MCF 10A (cell line): ENCODE measurements around the gene JSRP1. TPM values are rescaled to one million over a fixed set of nuclear protein-coding genes. Genes with fewer than 3 reads are reported as not detected.

Experiments
- BruUV-seq: library from RNA; stranded (reverse); fragments of 400-500 nt; replicated peaks from 2 replicates; lab custom pipeline; 2021; lab: Mats Ljungman, UMichigan
- CTCF ChIA-PET: fragments of 300-600 bp; sonication (Branson Sonifier 250); formaldehyde crosslinking; extraction: SDS; loops from one replicate; lab custom pipeline; 2021; ENCODE audit warnings: antibody characterized with exemption, inconsistent platforms; lab: Yijun Ruan, JAX
- POLR2A ChIA-PET: fragments of 300-600, 350-650 bp; sonication (Branson Sonifier 250); formaldehyde crosslinking; extraction: SDS; loops from one replicate; lab custom pipeline; 2020; ENCODE audit warnings: antibody characterized with exemption, inconsistent platforms; lab: Yijun Ruan, JAX
- DNase-seq: peaks from one replicate; pipeline ENCODE4 v3.0.0-alpha.2; 2018; ENCODE audit not compliant: unreplicated experiment
- H3K27ac Mint-ChIP-seq: one replicate; pipeline ENCODE4 v1.8.0; 2022; ENCODE audit warnings: mild to moderate bottlenecking, low read depth, mixed read lengths; ENCODE audit not compliant: unreplicated experiment
- H3K27me3 Mint-ChIP-seq: one replicate; pipeline ENCODE4 v1.8.0; 2022; ENCODE audit warnings: mixed read lengths; ENCODE audit not compliant: insufficient read depth, unreplicated experiment
- H3K36me3 Mint-ChIP-seq: one replicate; pipeline ENCODE4 v1.8.0; 2022; ENCODE audit warnings: mild to moderate bottlenecking, moderate library complexity, mixed read lengths; ENCODE audit not compliant: insufficient read depth, unreplicated experiment
- H3K4me1 Mint-ChIP-seq: one replicate; pipeline ENCODE4 v1.8.0; 2022; ENCODE audit warnings: mixed read lengths; ENCODE audit not compliant: insufficient read depth, unreplicated experiment
- H3K4me3 Mint-ChIP-seq: one replicate; pipeline ENCODE4 v1.8.0; 2022; ENCODE audit warnings: mild to moderate bottlenecking, moderate library complexity, mixed read lengths; ENCODE audit not compliant: unreplicated experiment
- H3K9me3 Mint-ChIP-seq: one replicate; pipeline ENCODE4 v1.8.0; 2022; ENCODE audit warnings: mixed read lengths; ENCODE audit not compliant: unreplicated experiment
- CTCF ChIP-seq: fragments of 200-600 bp; IDR thresholded peaks from one replicate; pipeline ENCODE4 v1.8.0; 2022; ENCODE audit warnings: antibody characterized with exemption, mild to moderate bottlenecking; ENCODE audit not compliant: unreplicated experiment
- intact Hi-C: fragments of 100-400 bp; cut with micrococcal nuclease; formaldehyde crosslinking; loops from 2 replicates; pipeline ENCODE4 v1.14.1; 2022
- total RNA-seq: library from RNA; stranded (reverse); gene quantifications from 2 replicates; pipeline ENCODE4 v1.2.3, GENCODE V29; 2022

JSRP1 gene
- total RNA-seq, 1 experiment from 2014 or later = 0.37 TPM

DNA sequence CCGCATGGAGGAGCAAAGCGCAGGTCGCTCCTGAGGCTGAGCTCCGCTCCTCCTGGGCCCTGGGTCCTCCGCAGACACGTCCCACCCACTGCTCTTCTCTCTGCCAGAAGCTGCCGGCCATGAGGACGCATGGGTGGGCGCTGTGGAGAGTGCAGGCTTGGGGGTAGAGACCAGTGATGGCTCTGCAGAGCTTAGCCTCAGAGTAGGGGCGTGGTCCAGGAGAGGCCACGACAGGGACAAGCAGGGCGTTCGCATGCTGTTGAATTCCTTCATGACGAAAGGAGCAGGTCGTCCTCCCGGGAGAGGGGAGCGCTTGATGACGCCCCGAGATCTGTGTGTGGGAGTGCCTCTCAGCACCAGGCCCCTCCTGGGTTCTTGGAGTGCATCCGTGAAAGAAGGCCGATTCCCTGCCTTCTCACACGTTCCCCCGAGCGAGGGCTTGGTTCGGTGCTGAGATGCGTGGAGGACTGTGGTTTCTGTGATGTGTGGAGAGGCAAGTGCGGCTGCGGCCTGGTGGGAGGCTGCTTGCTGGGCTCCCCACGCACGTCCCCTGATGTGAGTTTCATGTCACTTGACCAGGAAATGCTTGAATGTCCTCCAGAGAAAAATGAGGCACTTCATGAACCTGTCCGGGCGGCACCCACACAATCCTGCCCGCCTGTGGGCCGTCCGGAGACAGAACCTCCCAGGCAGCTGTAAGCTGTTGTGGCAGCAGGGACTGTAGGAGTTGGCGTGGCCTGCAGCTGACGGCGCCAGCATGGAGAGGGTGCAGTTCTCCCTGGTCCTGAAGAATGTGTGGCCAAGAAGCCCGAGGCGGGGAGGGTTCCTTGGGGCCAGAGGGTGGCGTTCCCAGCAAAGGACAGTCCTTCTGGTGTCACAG, 15.1 kb downstream of the JSRP1 start:
- H3K27ac Mint-ChIP-seq = peak overlapping the region; percentile 67
- peaks cover 58% of the 10 kb centered on the region for H3K36me3 Mint-ChIP-seq
- TF ChIP-seq CTCF = no peak
- CTCF ChIA-PET = interaction anchor here (0.8 kb wide), 1 partner anchor 33 kb away, joined by 3 read pairs; no protein-coding TSS in a partner anchor
- no TSS peak for BruUV-seq
- H3K4me3 Mint-ChIP-seq = peak overlapping the region; percentile 86
- no peak for DNase-seq
- no peaks in the 10 kb centered on the region for H3K9me3 Mint-ChIP-seq
- POLR2A ChIA-PET = interaction anchor here (1.3 to 4.1 kb wide), 5 partner anchors 8 to 29 kb away, joined by 5 to 79 read pairs (median 16); partner anchors contain the start of gene AMH
- H3K27me3 Mint-ChIP-seq = no peaks in the 10 kb centered on the region
- H3K4me1 Mint-ChIP-seq = peaks cover 28% of the 10 kb centered on the region
- intact Hi-C loops = no loop called here

GRCh38 chr19:2239771-2240770, 16.1 kb downstream of the JSRP1 start:
- H3K36me3 Mint-ChIP-seq = peaks cover 48% of the 10 kb centered on the region

DNA sequence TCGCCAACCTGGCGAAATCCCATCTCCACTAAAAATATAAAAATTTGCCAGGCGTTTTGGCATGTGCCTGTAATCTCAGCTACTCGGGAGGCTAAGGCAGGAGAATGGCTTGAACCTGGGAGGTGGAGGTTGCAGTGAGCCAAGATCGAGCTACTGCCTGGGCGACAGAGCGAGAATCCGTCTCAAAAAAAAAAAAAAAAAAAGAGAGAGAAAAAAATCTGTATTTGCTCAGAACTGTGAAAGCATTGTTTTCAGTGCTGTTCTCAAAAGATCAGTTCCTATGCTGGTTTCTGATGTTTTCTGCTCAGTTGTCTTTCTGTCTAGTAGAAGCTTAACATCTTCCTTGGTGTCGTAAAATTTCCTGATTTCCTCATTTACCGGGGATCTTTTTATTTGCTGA, 17.0 kb downstream of the JSRP1 start:
- peaks cover 39% of the 10 kb centered on the region for H3K36me3 Mint-ChIP-seq
- no peak for TF ChIP-seq CTCF
- BruUV-seq = no TSS peak
- H3K9me3 Mint-ChIP-seq = no peaks in the 10 kb centered on the region
- H3K4me1 Mint-ChIP-seq = peaks cover 23% of the 10 kb centered on the region
- peak overlapping the region; percentile 86 for H3K4me3 Mint-ChIP-seq
- no peaks in the 10 kb centered on the region for H3K27me3 Mint-ChIP-seq
- intact Hi-C loops = loop anchor here (5.0 kb wide), 2 partner anchors 78 to 373 kb away; no protein-coding TSS in a partner anchor
- ChIA-PET POLR2A (interaction anchor here (0.7 to 4.1 kb wide), 24 partner anchors 9 to 388 kb away, joined by 3 to 79 read pairs (median 4); partner anchors contain the start of genes ABHD17A, AMH, AP3D1 and DOT1L), CTCF (interaction anchor here (0.8 to 3.2 kb wide), 8 partner anchors 21 to 153 kb away, joined by 3 to 20 read pairs (median 4); no protein-coding TSS in a partner anchor)
- peak overlapping the region; percentile 67 for H3K27ac Mint-ChIP-seq
- DNase-seq = no peak

More at GRCh38 chr19:2239771-2240770, 16.1 kb downstream of the JSRP1 start:
- Mint-ChIP-seq H3K4me3 (peak overlapping the region; percentile 86), H3K9me3 (no peaks in the 10 kb centered on the region), H3K27ac (peak overlapping the region; percentile 67), H3K27me3 (no peaks in the 10 kb centered on the region), H3K4me1 (peaks cover 23% of the 10 kb centered on the region)
- BruUV-seq = no TSS peak
- CTCF ChIA-PET = interaction anchor here (0.6 to 3.2 kb wide), 7 partner anchors 20 to 152 kb away, joined by 3 to 20 read pairs (median 3); no protein-coding TSS in a partner anchor
- DNase-seq = no peak
- POLR2A ChIA-PET = interaction anchor here (0.7 to 4.1 kb wide), 20 partner anchors 9 to 388 kb away, joined by 3 to 79 read pairs (median 4); partner anchors contain the start of genes ABHD17A, AMH, AP3D1 and LMNB2
- no peak for TF ChIP-seq CTCF
- intact Hi-C loops = loop anchor here (5.0 kb wide), 2 partner anchors 77 to 372 kb away; no protein-coding TSS in a partner anchor
